K562 (cell line): ENCODE data around the gene STRADB. TPM values are rescaled to one million over a fixed set of nuclear protein-coding genes. Genes with fewer than 3 reads are reported as not detected.

Experiments used
- CSDE1 ChIP-seq, 2 experiments: fragments of 450-650 bp; IDR thresholded peaks; 2 replicates each; pipeline ENCODE4 v1.6.1; 2016; ENCODE audit warnings: mild to moderate bottlenecking in 1 of 2
- ELF2 ChIP-seq: fragments of 250-450 bp; sonication (Bioruptor Pico); IDR thresholded peaks from 2 replicates; pipeline ENCODE4 v1.5.0; 2021; ENCODE audit warnings: mild to moderate bottlenecking
- polyA plus RNA-seq, 8 experiments: library from polyadenylated mRNA; depleted of rRNA in 4 of 8; stranded (reverse) in 5 of 8; unstranded in 3 of 8; fragments of >200 nt; fragmentation: Nextera tagmentation in 2 of 8; fragmentation: Illumina TruSeq in 1 of 8; extraction: Ambion mirVana in 2 of 8; extraction: Trizol in 1 of 8; gene quantifications; 2 replicates each; pipeline versions ENCODE4 v1.2.1 to v1.2.3, GENCODE V29; 2011 to 2014; ENCODE audit warnings: inconsistent platforms in 1 of 8, missing spikeins in 1 of 8
- total RNA-seq, 7 experiments: library from RNA; depleted of rRNA in 6 of 7; stranded (reverse); fragments of >200 nt in 6 of 7; fragmentation: Illumina TruSeq in 2 of 7; extraction: Trizol in 2 of 7; gene quantifications; 2 replicates each; pipeline versions ENCODE4 v1.2.1 to v1.2.3, GENCODE V29; 2011 to 2021; ENCODE audit warnings: low replicate concordance in 1 of 7
- TF ChIP-seq, protein P1 (sequence below), 2 experiments: fragments of 450-650 bp in 1 of 2; sonication (generic) in 1 of 2; formaldehyde crosslinking in 1 of 2; IDR thresholded peaks; 2 replicates each; pipeline versions ENCODE4 v1.7.1 to v1.9.0; 2016 to 2022; ENCODE audit warnings: inconsistent platforms in 1 of 2, mild to moderate bottlenecking in 1 of 2, missing genetic modification reagents in 1 of 2
- TF ChIP-seq, protein P2 (sequence below): fragments of 450-650 bp; IDR thresholded peaks from 2 replicates; pipeline ENCODE4 v1.6.1; 2016; ENCODE audit warnings: borderline replicate concordance
- TF ChIP-seq, protein P3 (sequence below): sonication (generic); formaldehyde crosslinking; IDR thresholded peaks from 2 replicates; pipeline ENCODE4 v1.8.0; 2022; ENCODE audit warnings: mild to moderate bottlenecking, missing genetic modification reagents
- TF ChIP-seq, protein P4 (sequence below): fragments of 450-650 bp; formaldehyde crosslinking; conservative IDR thresholded peaks from 2 replicates; pipeline ENCODE4 v1.4.0; 2022; ENCODE audit warnings: mild to moderate bottlenecking, missing genetic modification characterization

The STRADB gene
- total and polyA plus RNA-seq, 9 of the 15 experiments (the other 6 are each of a cell fraction or from before 2014, with no cell fraction given) = 6.9 to 30.6 (median 15.7) TPM

DNA sequence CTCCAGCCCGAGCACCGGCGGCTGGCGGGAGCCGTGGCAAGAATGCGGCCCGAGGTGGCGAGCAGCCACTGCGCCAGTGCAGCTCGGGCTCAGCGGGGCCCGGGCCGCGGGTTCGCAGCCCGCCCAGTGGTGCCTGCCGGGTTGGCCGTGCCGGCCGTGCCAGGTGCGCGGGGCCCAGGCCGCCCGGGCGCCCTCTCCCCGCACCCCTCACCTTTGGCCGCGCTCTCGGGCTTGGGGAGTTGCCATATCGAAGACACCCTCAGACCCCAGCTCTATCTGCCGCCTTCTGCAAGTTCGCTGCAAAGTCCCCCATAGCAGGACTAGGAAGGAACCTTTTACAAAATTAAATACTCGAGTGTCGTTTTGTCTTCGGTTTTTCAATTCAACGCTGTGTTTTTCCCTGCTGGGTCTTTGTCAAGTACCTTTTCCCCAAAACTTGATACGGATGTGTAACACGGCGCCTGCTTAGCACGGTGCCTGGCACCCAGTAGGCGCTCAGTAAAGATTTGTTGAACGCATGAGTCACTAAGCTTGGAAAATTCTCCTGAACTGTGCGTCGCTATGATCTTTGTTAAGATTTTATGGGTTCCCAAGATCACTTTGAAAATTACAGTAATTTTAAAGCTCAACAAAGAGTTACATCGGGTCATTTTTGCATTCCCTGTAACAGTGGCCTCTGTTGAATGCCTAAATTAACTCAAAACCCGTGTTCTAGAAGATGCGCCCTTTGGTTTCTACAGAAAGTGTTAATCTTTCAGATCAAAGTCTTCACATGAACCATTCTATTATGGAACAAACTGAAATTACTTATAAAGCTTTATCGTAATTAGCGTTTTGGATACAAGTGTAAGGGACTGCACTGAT, 750 bp downstream of the STRADB start (continued):
- TF ChIP-seq, protein P1, sequence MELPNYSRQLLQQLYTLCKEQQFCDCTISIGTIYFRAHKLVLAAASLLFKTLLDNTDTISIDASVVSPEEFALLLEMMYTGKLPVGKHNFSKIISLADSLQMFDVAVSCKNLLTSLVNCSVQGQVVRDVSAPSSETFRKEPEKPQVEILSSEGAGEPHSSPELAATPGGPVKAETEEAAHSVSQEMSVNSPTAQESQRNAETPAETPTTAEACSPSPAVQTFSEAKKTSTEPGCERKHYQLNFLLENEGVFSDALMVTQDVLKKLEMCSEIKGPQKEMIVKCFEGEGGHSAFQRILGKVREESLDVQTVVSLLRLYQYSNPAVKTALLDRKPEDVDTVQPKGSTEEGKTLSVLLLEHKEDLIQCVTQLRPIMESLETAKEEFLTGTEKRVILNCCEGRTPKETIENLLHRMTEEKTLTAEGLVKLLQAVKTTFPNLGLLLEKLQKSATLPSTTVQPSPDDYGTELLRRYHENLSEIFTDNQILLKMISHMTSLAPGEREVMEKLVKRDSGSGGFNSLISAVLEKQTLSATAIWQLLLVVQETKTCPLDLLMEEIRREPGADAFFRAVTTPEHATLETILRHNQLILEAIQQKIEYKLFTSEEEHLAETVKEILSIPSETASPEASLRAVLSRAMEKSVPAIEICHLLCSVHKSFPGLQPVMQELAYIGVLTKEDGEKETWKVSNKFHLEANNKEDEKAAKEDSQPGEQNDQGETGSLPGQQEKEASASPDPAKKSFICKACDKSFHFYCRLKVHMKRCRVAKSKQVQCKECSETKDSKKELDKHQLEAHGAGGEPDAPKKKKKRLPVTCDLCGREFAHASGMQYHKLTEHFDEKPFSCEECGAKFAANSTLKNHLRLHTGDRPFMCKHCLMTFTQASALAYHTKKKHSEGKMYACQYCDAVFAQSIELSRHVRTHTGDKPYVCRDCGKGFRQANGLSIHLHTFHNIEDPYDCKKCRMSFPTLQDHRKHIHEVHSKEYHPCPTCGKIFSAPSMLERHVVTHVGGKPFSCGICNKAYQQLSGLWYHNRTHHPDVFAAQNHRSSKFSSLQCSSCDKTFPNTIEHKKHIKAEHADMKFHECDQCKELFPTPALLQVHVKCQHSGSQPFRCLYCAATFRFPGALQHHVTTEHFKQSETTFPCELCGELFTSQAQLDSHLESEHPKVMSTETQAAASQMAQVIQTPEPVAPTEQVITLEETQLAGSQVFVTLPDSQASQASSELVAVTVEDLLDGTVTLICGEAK (IDR thresholded peaks at IDR 0.05) = peak; percentile 39
- TF ChIP-seq, protein P1 (CRISPR knock-in tag; IDR thresholded peaks at IDR 0.05) = no peak
- TF ChIP-seq, protein P2, sequence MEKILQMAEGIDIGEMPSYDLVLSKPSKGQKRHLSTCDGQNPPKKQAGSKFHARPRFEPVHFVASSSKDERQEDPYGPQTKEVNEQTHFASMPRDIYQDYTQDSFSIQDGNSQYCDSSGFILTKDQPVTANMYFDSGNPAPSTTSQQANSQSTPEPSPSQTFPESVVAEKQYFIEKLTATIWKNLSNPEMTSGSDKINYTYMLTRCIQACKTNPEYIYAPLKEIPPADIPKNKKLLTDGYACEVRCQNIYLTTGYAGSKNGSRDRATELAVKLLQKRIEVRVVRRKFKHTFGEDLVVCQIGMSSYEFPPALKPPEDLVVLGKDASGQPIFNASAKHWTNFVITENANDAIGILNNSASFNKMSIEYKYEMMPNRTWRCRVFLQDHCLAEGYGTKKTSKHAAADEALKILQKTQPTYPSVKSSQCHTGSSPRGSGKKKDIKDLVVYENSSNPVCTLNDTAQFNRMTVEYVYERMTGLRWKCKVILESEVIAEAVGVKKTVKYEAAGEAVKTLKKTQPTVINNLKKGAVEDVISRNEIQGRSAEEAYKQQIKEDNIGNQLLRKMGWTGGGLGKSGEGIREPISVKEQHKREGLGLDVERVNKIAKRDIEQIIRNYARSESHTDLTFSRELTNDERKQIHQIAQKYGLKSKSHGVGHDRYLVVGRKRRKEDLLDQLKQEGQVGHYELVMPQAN = no peak
- TF ChIP-seq CSDE1 (IDR thresholded peaks at IDR 0.05) (no peak), ELF2 (CRISPR knock-in tag) (no peak)
- TF ChIP-seq, protein P3, sequence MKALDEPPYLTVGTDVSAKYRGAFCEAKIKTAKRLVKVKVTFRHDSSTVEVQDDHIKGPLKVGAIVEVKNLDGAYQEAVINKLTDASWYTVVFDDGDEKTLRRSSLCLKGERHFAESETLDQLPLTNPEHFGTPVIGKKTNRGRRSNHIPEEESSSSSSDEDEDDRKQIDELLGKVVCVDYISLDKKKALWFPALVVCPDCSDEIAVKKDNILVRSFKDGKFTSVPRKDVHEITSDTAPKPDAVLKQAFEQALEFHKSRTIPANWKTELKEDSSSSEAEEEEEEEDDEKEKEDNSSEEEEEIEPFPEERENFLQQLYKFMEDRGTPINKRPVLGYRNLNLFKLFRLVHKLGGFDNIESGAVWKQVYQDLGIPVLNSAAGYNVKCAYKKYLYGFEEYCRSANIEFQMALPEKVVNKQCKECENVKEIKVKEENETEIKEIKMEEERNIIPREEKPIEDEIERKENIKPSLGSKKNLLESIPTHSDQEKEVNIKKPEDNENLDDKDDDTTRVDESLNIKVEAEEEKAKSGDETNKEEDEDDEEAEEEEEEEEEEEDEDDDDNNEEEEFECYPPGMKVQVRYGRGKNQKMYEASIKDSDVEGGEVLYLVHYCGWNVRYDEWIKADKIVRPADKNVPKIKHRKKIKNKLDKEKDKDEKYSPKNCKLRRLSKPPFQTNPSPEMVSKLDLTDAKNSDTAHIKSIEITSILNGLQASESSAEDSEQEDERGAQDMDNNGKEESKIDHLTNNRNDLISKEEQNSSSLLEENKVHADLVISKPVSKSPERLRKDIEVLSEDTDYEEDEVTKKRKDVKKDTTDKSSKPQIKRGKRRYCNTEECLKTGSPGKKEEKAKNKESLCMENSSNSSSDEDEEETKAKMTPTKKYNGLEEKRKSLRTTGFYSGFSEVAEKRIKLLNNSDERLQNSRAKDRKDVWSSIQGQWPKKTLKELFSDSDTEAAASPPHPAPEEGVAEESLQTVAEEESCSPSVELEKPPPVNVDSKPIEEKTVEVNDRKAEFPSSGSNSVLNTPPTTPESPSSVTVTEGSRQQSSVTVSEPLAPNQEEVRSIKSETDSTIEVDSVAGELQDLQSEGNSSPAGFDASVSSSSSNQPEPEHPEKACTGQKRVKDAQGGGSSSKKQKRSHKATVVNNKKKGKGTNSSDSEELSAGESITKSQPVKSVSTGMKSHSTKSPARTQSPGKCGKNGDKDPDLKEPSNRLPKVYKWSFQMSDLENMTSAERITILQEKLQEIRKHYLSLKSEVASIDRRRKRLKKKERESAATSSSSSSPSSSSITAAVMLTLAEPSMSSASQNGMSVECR (CRISPR knock-in tag) = no peak
- TF ChIP-seq, protein P4, sequence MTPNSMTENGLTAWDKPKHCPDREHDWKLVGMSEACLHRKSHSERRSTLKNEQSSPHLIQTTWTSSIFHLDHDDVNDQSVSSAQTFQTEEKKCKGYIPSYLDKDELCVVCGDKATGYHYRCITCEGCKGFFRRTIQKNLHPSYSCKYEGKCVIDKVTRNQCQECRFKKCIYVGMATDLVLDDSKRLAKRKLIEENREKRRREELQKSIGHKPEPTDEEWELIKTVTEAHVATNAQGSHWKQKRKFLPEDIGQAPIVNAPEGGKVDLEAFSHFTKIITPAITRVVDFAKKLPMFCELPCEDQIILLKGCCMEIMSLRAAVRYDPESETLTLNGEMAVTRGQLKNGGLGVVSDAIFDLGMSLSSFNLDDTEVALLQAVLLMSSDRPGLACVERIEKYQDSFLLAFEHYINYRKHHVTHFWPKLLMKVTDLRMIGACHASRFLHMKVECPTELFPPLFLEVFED = no peak
